ENCODE measurements around the gene CDC42EP2. TPM values are rescaled to one million over a fixed set of nuclear protein-coding genes. Genes with fewer than 3 reads are reported as not detected.

Gene CDC42EP2
- total and polyA plus RNA-seq, 2 donors from 2014 or later, result 13.7 to 19.4 TPM

DNA sequence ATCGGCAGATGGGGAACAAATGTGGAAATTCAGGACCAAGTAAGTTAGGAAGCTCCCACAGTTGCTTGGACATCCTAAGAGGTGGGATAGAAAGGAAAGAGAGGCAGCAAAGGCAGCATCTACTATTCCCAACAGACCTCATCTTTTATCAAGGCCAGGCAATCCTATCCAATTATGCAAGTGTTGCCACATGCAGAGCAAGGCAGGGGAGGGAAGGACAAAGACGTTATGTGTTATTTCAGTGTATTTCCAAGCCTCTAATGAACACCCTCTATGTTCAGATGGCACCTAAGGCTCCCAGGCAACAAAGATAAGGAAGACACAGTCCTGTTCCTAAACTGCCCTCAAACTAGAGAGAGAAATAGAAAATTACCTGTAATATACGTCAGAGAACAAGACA is 49.1 kb downstream of the CDC42EP2 start:
- FAIRE-seq (no peak), DNase-seq (no peak)
- H3K27me3 ChIP-seq (ENCODE audit: control insufficient read depth, insufficient read depth, low read length), result no peaks in the 10 kb centered on the region
- H3K4me1 ChIP-seq (ENCODE audit: control insufficient read depth in 2 of 3, insufficient read depth in 2 of 3, low read depth in 1 of 3, low read length in 3 of 3), result peaks cover 0 to 10% (median 6%) of the 10 kb centered on the region in 3 donors
- H3K36me3 ChIP-seq (ENCODE audit: control insufficient read depth in 2 of 3, insufficient read depth in 3 of 3, low read length in 3 of 3), result no peaks in the 10 kb centered on the region
- intact Hi-C loops (cut with DNase I), result no loop called here
- no peak overlapping the region for H3K27ac ChIP-seq (ENCODE audit: low read depth in 2 of 2, low read length in 2 of 2)
- no peaks in the 10 kb centered on the region for H3K9me3 ChIP-seq (ENCODE audit: control insufficient read depth in 2 of 3, insufficient read depth in 1 of 3, low read length in 3 of 3)
- H3K9ac ChIP-seq (ENCODE audit: low read length in 3 of 3), result no peak overlapping the region
- TF ChIP-seq, protein P1, sequence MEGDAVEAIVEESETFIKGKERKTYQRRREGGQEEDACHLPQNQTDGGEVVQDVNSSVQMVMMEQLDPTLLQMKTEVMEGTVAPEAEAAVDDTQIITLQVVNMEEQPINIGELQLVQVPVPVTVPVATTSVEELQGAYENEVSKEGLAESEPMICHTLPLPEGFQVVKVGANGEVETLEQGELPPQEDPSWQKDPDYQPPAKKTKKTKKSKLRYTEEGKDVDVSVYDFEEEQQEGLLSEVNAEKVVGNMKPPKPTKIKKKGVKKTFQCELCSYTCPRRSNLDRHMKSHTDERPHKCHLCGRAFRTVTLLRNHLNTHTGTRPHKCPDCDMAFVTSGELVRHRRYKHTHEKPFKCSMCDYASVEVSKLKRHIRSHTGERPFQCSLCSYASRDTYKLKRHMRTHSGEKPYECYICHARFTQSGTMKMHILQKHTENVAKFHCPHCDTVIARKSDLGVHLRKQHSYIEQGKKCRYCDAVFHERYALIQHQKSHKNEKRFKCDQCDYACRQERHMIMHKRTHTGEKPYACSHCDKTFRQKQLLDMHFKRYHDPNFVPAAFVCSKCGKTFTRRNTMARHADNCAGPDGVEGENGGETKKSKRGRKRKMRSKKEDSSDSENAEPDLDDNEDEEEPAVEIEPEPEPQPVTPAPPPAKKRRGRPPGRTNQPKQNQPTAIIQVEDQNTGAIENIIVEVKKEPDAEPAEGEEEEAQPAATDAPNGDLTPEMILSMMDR (IDR thresholded peaks at IDR 0.05; ENCODE audit: borderline replicate concordance, extremely low read depth, insufficient read depth), result no peak
- no peak overlapping the region for H3K4me3 ChIP-seq (ENCODE audit: low read length in 3 of 3)

GRCh38 chr11:65366340-65366773 is 51.7 kb downstream of the CDC42EP2 start:
- Histone ChIP-seq H3K36me3 (ENCODE audit: control insufficient read depth in 2 of 3, insufficient read depth in 3 of 3, low read length in 3 of 3) (no peaks in the 10 kb centered on the region), H3K9ac (ENCODE audit: low read length in 3 of 3) (no peak overlapping the region), H3K9me3 (ENCODE audit: control insufficient read depth in 2 of 3, insufficient read depth in 1 of 3, low read length in 3 of 3) (no peaks in the 10 kb centered on the region), H3K4me3 (ENCODE audit: low read length in 3 of 3) (no peak overlapping the region), H3K27me3 (ENCODE audit: control insufficient read depth, insufficient read depth, low read length) (no peaks in the 10 kb centered on the region), H3K27ac (ENCODE audit: low read depth in 2 of 2, low read length in 2 of 2) (peak overlapping the region; percentile 33 to 65), H3K4me1 (ENCODE audit: control insufficient read depth in 2 of 3, insufficient read depth in 2 of 3, low read depth in 1 of 3, low read length in 3 of 3) (peaks cover 0 to 6% (median 5%) of the 10 kb centered on the region in 3 donors)
- TF ChIP-seq, protein P1 (IDR thresholded peaks at IDR 0.05; ENCODE audit: borderline replicate concordance, extremely low read depth, insufficient read depth), result peak; percentile 90
- FAIRE-seq, result no peak
- intact Hi-C loops (cut with DNase I), result no loop called here
- peak in 4 of 5 donors; percentile 62 to 93 (median 73) for DNase-seq

DNA sequence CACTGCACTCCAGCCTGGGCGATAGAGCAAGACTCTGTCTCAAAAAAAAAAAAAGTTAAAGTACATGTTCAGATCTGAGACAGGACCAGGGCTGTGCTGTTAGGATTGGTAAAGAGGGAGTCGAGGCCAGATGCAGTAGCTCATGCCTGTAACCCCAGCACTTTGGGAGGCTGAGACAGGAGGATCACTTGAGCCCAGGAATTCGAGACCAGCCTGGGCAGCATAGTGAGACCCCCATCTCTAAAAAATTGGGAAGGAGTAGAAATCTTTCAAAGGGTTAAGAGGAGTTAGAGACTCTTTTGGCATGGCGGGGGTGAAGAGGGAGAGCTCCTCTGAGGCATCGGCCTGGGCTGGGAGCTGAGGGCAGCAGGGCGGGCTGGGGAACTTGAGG is 56.0 kb downstream of the CDC42EP2 start:
- FAIRE-seq (no peak), DNase-seq (no peak)
- Histone ChIP-seq H3K9ac (ENCODE audit: low read length in 3 of 3) (no peak overlapping the region), H3K27me3 (ENCODE audit: control insufficient read depth, insufficient read depth, low read length) (no peaks in the 10 kb centered on the region), H3K9me3 (ENCODE audit: control insufficient read depth in 2 of 3, insufficient read depth in 1 of 3, low read length in 3 of 3) (no peaks in the 10 kb centered on the region), H3K27ac (ENCODE audit: low read depth in 2 of 2, low read length in 2 of 2) (no peak overlapping the region), H3K36me3 (ENCODE audit: control insufficient read depth in 2 of 3, insufficient read depth in 3 of 3, low read length in 3 of 3) (no peaks in the 10 kb centered on the region), H3K4me3 (ENCODE audit: low read length in 3 of 3) (no peak overlapping the region), H3K4me1 (ENCODE audit: control insufficient read depth in 2 of 3, insufficient read depth in 2 of 3, low read depth in 1 of 3, low read length in 3 of 3) (peaks cover 0 to 6% (median 5%) of the 10 kb centered on the region in 3 donors)
- intact Hi-C loops (cut with DNase I), result no loop called here
- TF ChIP-seq, protein P1 (IDR thresholded peaks at IDR 0.05; ENCODE audit: borderline replicate concordance, extremely low read depth, insufficient read depth), result no peak

Other genes starting within 250 kb of the CDC42EP2 start
- 1.4 TPM for gene CDCA5, start 230.8 kb upstream of the CDC42EP2 start, total RNA-seq
- gene CDCA5, start 230.8 kb upstream of the CDC42EP2 start, polyA plus RNA-seq (ENCODE audit: insufficient read depth, low read depth, low replicate concordance), result 0.43 TPM
- gene ZFPL1, start 230.6 kb upstream of the CDC42EP2 start, total RNA-seq, result 31.4 TPM
- 43.1 TPM for gene ZFPL1, start 230.6 kb upstream of the CDC42EP2 start, polyA plus RNA-seq (ENCODE audit: insufficient read depth, low read depth, low replicate concordance)
- 110 TPM for gene VPS51, start 218.7 kb upstream of the CDC42EP2 start, total RNA-seq
- 98.3 TPM for gene VPS51, start 218.7 kb upstream of the CDC42EP2 start, polyA plus RNA-seq (ENCODE audit: insufficient read depth, low read depth, low replicate concordance)
- 20.9 TPM for gene TM7SF2, start 203.0 kb upstream of the CDC42EP2 start, total RNA-seq
- gene TM7SF2, start 203.0 kb upstream of the CDC42EP2 start, polyA plus RNA-seq (ENCODE audit: insufficient read depth, low read depth, low replicate concordance), result 88.2 TPM
- gene ZNHIT2, start 197.2 kb upstream of the CDC42EP2 start, total RNA-seq, result 14.0 TPM
- 21.1 TPM for gene ZNHIT2, start 197.2 kb upstream of the CDC42EP2 start, polyA plus RNA-seq (ENCODE audit: insufficient read depth, low read depth, low replicate concordance)
- gene FAU, start 192.7 kb upstream of the CDC42EP2 start, total RNA-seq, result 794 TPM
- 927 TPM for gene FAU, start 192.7 kb upstream of the CDC42EP2 start, polyA plus RNA-seq (ENCODE audit: insufficient read depth, low read depth, low replicate concordance)
- gene MRPL49, start 192.5 kb upstream of the CDC42EP2 start, total RNA-seq, result 53.3 TPM
- 76.7 TPM for gene MRPL49, start 192.5 kb upstream of the CDC42EP2 start, polyA plus RNA-seq (ENCODE audit: insufficient read depth, low read depth, low replicate concordance)
- gene SYVN1, start 180.3 kb upstream of the CDC42EP2 start, total RNA-seq, result 69.8 TPM
- 21.2 TPM for gene SYVN1, start 180.3 kb upstream of the CDC42EP2 start, polyA plus RNA-seq (ENCODE audit: insufficient read depth, low read depth, low replicate concordance)
- gene SPDYC, start 144.6 kb upstream of the CDC42EP2 start, total RNA-seq, result not detected
- 0.43 TPM for gene SPDYC, start 144.6 kb upstream of the CDC42EP2 start, polyA plus RNA-seq (ENCODE audit: insufficient read depth, low read depth, low replicate concordance)
- gene CAPN1, start 132.9 kb upstream of the CDC42EP2 start, total RNA-seq, result 328 TPM
- gene CAPN1, start 132.9 kb upstream of the CDC42EP2 start, polyA plus RNA-seq (ENCODE audit: insufficient read depth, low read depth, low replicate concordance), result 92.5 TPM
- gene POLA2, start 52.9 kb upstream of the CDC42EP2 start, total RNA-seq, result 6.5 TPM
- 13.6 TPM for gene POLA2, start 52.9 kb upstream of the CDC42EP2 start, polyA plus RNA-seq (ENCODE audit: insufficient read depth, low read depth, low replicate concordance)
- 58.5 TPM for gene DPF2, start 19.0 kb downstream of the CDC42EP2 start, total RNA-seq
- gene DPF2, start 19.0 kb downstream of the CDC42EP2 start, polyA plus RNA-seq (ENCODE audit: insufficient read depth, low read depth, low replicate concordance), result 25.9 TPM
- 0.19 TPM for gene TIGD3, start 39.9 kb downstream of the CDC42EP2 start, total RNA-seq
- 0.95 TPM for gene TIGD3, start 39.9 kb downstream of the CDC42EP2 start, polyA plus RNA-seq (ENCODE audit: insufficient read depth, low read depth, low replicate concordance)
- 14.7 TPM for gene SLC25A45, start 67.8 kb downstream of the CDC42EP2 start, total RNA-seq
- gene SLC25A45, start 67.8 kb downstream of the CDC42EP2 start, polyA plus RNA-seq (ENCODE audit: insufficient read depth, low read depth, low replicate concordance), result 4.1 TPM
- gene FRMD8, start 71.8 kb downstream of the CDC42EP2 start, total RNA-seq, result 41.3 TPM
- 9.4 TPM for gene FRMD8, start 71.8 kb downstream of the CDC42EP2 start, polyA plus RNA-seq (ENCODE audit: insufficient read depth, low read depth, low replicate concordance)
- 1,006 TPM for gene NEAT1, start 107.9 kb downstream of the CDC42EP2 start, total RNA-seq
- 595 TPM for gene NEAT1, start 107.9 kb downstream of the CDC42EP2 start, polyA plus RNA-seq (ENCODE audit: insufficient read depth, low read depth, low replicate concordance)
- gene MALAT1, start 184.2 kb downstream of the CDC42EP2 start, total RNA-seq, result 15,262 TPM
- gene MALAT1, start 184.2 kb downstream of the CDC42EP2 start, polyA plus RNA-seq (ENCODE audit: insufficient read depth, low read depth, low replicate concordance), result 219 TPM
- 72.2 TPM for gene SCYL1, start 210.2 kb downstream of the CDC42EP2 start, total RNA-seq
- 78.9 TPM for gene SCYL1, start 210.2 kb downstream of the CDC42EP2 start, polyA plus RNA-seq (ENCODE audit: insufficient read depth, low read depth, low replicate concordance)
- gene LTBP3, start 243.5 kb downstream of the CDC42EP2 start, total RNA-seq, result 165 TPM
- gene LTBP3, start 243.5 kb downstream of the CDC42EP2 start, polyA plus RNA-seq (ENCODE audit: insufficient read depth, low read depth, low replicate concordance), result 61.6 TPM